ENCODE measurements around the gene CRLF1.

CRLF1 gene

DNA sequence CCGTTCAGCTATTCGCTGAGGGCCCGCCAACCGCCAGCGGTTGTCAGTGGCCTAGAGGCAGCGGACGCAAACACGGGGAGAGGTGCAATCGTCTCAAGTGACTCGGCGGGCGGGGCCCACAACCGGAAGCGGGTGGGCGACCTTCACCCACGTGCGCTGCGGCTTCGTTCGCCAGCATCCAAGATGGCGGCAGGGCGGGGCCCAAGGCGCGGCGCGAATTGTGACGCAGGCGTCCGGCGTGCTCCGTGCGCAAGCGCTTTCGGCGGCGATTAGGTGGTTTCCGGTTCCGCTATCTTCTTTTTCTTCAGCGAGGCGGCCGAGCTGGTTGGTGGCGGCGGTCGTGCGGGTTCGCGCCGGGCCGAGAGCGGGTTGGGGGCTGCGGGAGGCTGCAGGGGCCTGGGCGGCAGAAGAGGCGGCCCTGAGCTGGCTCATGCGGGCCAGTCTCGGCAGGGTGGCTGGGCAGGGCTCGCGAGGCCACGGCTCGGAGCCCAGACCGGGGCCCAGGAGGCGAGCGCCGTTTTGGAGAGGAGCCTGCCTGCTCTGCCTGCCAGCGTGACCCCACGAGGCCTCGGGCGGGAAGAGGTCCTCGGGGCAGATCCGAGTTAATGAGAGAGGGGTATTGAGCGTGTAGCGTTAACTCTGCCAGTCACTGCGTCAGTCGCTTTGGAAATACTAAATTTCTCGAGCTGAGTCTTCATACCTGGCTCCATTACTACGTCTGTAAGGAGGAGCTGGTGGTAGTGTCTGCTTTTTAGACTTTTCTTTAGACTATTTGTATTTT lies 34.8 kb downstream of the CRLF1 start, which contains the start of gene UBA52:
Gene UBA52, plus strand, starts transcription at position 294 of the 781 bp plus-strand sequence. CDS start 1,444 bp downstream, outside the sequence.
- peak; percentile 99 for DNase-seq
- peak; percentile 97 for ATAC-seq
- H3K9me3 Mint-ChIP-seq: no peaks in the 10 kb centered on the region
- peaks cover 45% of the 10 kb centered on the region for H3K4me1 Mint-ChIP-seq
- peak within 1 kb of the TSS; percentile 97 to 98 for H3K27ac Mint-ChIP-seq
- no peaks in the 10 kb centered on the region for H3K27me3 Mint-ChIP-seq
- H3K4me3 Mint-ChIP-seq: peak within 1 kb of the TSS; percentile 73 to 90

GRCh38 chr19:18568367-18568766 lies 38.2 kb downstream of the CRLF1 start:
- Mint-ChIP-seq H3K9me3 (no peaks in the 10 kb centered on the region), H3K4me1 (peaks cover 23% of the 10 kb centered on the region), H3K27ac (peak overlapping the region in 1 of 2 donors; percentile 32), H3K4me3 (no peak overlapping the region), H3K27me3 (no peaks in the 10 kb centered on the region)
- ATAC-seq (no peak), DNase-seq (no peak)

GRCh38 chr19:18566953-18567352 lies 39.6 kb downstream of the CRLF1 start:
- Mint-ChIP-seq H3K4me3 (no peak overlapping the region), H3K27ac (no peak overlapping the region), H3K27me3 (no peaks in the 10 kb centered on the region), H3K9me3 (no peaks in the 10 kb centered on the region), H3K4me1 (peaks cover 10% of the 10 kb centered on the region)
- ATAC-seq: no peak
- no peak for DNase-seq

- Mint-ChIP-seq H3K27ac (peak overlapping the region in 1 of 2 donors; percentile 27), H3K27me3 (no peaks in the 10 kb centered on the region), H3K4me1 (peaks cover 36% of the 10 kb centered on the region), H3K4me3 (no peak overlapping the region), H3K9me3 (no peaks in the 10 kb centered on the region)
- DNase-seq: no peak
- no peak for ATAC-seq
Observed at GRCh38 chr19:18562086-18562485, 44.5 kb downstream of the CRLF1 start.

DNA sequence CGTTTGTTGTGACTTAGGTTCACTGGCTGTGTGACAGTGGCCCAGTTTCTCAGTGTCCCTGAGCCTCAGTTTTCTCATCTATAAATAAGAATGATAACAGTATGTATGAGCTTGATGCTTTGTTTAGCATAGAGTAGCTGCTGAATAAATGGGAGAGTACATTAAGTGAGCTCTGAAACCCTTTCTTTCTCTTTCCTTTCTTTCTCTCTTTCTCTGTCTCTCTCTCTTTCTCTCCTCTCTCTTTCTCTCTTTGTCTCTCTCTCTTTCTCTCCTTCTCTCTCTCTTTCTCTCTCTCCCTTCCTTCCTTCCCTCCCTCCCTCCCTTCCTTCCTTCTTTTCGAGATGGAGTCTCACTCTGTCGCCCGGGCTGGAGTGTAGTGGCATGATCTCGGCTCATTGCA lies 46.9 kb downstream of the CRLF1 start:
- peak overlapping the region; percentile 74 to 87 for H3K27ac Mint-ChIP-seq
- ATAC-seq (no peak), DNase-seq (no peak)
- no peaks in the 10 kb centered on the region for H3K9me3 Mint-ChIP-seq
- peaks cover 36% of the 10 kb centered on the region for H3K4me1 Mint-ChIP-seq
- no peaks in the 10 kb centered on the region for H3K27me3 Mint-ChIP-seq
- peak overlapping the region; percentile 83 to 98 for H3K4me3 Mint-ChIP-seq

DNA sequence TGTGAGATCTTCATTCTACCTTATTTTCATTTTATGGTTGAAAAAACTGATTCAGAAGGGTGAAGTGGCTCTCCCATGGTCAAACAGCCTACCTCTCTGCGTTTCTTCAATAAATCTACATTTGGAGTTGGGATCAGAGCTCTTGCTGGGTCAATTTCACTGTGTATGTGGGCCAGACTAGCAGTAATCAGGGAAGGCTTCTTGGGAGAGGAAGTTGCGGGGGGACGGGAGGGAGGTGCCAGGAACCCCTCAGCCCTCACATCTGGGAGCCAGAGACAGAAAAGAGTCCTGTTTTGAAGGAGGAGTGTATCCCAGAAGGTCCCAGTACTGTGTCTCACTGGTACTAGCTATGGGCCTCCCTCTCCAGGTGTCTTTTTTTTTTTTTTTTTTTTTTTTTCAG lies 48.0 kb downstream of the CRLF1 start:
- peak overlapping the region; percentile 83 to 98 for H3K4me3 Mint-ChIP-seq
- H3K27me3 Mint-ChIP-seq: no peaks in the 10 kb centered on the region
- no peak for DNase-seq
- peaks cover 36% of the 10 kb centered on the region for H3K4me1 Mint-ChIP-seq
- no peak for ATAC-seq
- peak overlapping the region; percentile 98 for H3K27ac Mint-ChIP-seq
- no peaks in the 10 kb centered on the region for H3K9me3 Mint-ChIP-seq

DNA sequence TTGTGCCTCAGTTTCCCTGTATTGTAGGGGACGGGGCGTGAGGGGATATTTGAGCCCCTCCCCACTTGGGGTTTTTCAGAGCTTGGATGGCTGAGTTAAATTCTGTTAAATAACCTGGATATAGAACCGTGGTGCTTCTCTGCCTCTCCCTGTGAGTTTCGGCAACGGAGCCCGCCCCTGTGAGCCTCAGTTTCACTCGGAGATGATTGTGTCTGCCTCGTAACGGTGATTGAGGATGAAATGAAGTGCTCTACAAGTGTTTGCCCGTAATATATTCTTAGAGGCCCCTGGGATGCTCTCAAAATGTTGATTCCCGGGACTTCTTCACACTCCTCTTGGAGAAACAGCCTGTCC lies 48.4 kb downstream of the CRLF1 start:
- no peak for ATAC-seq
- H3K4me3 Mint-ChIP-seq: peak overlapping the region; percentile 83 to 98
- peak overlapping the region; percentile 98 for H3K27ac Mint-ChIP-seq
- no peaks in the 10 kb centered on the region for H3K9me3 Mint-ChIP-seq
- H3K27me3 Mint-ChIP-seq: no peaks in the 10 kb centered on the region
- peaks cover 36% of the 10 kb centered on the region for H3K4me1 Mint-ChIP-seq
- DNase-seq: no peak

GRCh38 chr19:18557411-18558201 lies 49.0 kb downstream of the CRLF1 start, which contains the start of gene KXD1:
Gene KXD1, plus strand, starts transcription at chr19:18557870. Its CDS starts 4,187 bp downstream, at chr19:18562057.
- no peaks in the 10 kb centered on the region for H3K27me3 Mint-ChIP-seq
- peaks cover 36% of the 10 kb centered on the region for H3K4me1 Mint-ChIP-seq
- ATAC-seq (peak; percentile 99), DNase-seq (peak; percentile 96 to 98)
- peak within 1 kb of the TSS; percentile 98 for H3K27ac Mint-ChIP-seq
- H3K9me3 Mint-ChIP-seq: no peaks in the 10 kb centered on the region
- H3K4me3 Mint-ChIP-seq: peak within 1 kb of the TSS; percentile 83 to 98

- Mint-ChIP-seq H3K27ac (no peak overlapping the region), H3K27me3 (no peaks in the 10 kb centered on the region), H3K4me1 (no peaks in the 10 kb centered on the region), H3K9me3 (no peaks in the 10 kb centered on the region), H3K4me3 (no peak overlapping the region)
- ATAC-seq (no peak), DNase-seq (no peak)
Observed at GRCh38 chr19:18551631-18552030, 55.0 kb downstream of the CRLF1 start.

- DNase-seq: peak; percentile 75 to 84
- Mint-ChIP-seq H3K27me3 (no peaks in the 10 kb centered on the region), H3K4me3 (peak overlapping the region; percentile 97)
Observed at GRCh38 chr19:18543814-18544475, 62.7 kb downstream of the CRLF1 start.

More at GRCh38 chr19:18543814-18544475, 62.7 kb downstream of the CRLF1 start:
- Mint-ChIP-seq H3K4me1 (peaks cover 35% of the 10 kb centered on the region), H3K27ac (peak overlapping the region; percentile 98 to 99), H3K9me3 (no peaks in the 10 kb centered on the region)
- peak; percentile 92 for ATAC-seq
